ENCODE measurements around the gene BLM.

- TF ChIP-seq CTCF (optimal IDR thresholded peaks at IDR 0.05 in 1 of 3, IDR thresholded peaks at IDR 0.05 in 1 of 3, conservative IDR thresholded peaks at IDR 0.05 in 1 of 3; ENCODE audit: extremely low read depth in 1 of 3, insufficient read depth in 2 of 3, low read length in 3 of 3) (no peak), EZH2 (IDR thresholded peaks at IDR 0.05; ENCODE audit: low read length) (no peak)
Observed at GRCh38 chr15:90703455-90703854, 13.7 kb upstream of the BLM start.

All from keratinocyte (primary cell).